HEK293T (cell line): ENCODE measurements around the gene POLR1E.

Experiments
- CTBP1 ChIP-seq: fragments of 450-650 bp; IDR thresholded peaks from 2 replicates; pipeline ENCODE4 v1.6.1; 2016; ENCODE audit warnings: borderline replicate concordance
- ELF4 ChIP-seq: fragments of 450-650 bp; IDR thresholded peaks from 2 replicates; pipeline ENCODE4 v1.6.1; 2017; ENCODE audit warnings: antibody characterized with exemption
- FOXK2 ChIP-seq: fragments of 450-650 bp; IDR thresholded peaks from 2 replicates; pipeline ENCODE4 v1.6.1; 2016; ENCODE audit warnings: mild to moderate bottlenecking
- FOXM1 ChIP-seq: fragments of 450-650 bp; IDR thresholded peaks from 2 replicates; pipeline ENCODE4 v1.6.1; 2017; ENCODE audit warnings: mild to moderate bottlenecking, borderline replicate concordance
- L3MBTL2 ChIP-seq: fragments of 450-650 bp; conservative IDR thresholded peaks from 2 replicates; pipeline ENCODE4 v1.6.1; 2016; ENCODE audit warnings: mild to moderate bottlenecking
- LEF1 ChIP-seq: fragments of 450-650 bp; IDR thresholded peaks from 2 replicates; pipeline ENCODE4 v1.6.1; 2017; ENCODE audit warnings: mild to moderate bottlenecking, borderline replicate concordance

DNA sequence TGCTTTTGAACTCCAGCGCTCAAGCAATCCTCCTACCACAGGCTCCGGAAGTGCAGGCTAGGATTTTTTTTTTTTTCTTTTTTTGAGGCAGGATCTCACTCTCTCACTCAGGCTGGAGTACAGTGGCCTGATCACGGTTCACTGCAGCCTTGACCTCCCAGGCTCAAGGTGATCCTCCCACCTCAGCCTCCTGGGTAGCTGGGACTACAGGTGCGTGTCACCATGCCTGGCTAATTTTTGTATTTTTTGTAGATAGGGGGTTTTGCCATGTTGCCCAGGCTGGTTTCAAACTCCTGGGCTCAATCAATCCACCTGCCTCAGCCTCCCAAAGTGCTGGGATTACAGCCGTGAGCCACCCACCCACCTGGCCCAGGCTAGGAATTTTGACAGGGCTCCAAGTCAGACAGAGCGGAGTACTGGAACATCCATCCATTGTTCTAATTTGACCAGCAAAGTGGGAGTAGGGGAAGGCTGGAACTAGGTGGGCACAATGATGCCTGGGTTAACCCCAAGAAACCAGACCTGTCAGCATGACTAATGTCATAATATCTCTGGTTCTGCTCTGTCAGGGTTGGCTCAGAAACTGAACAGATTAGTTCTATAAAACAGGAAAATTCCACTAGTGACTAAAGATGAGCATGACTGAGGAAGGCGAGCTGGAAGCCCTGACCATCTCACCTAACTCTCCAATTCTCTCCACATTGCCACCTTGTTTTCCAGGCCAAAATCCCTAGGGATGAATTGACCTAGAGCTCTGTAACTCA lies 29.7 kb upstream of the POLR1E start:
- no peak for TF ChIP-seq L3MBTL2
- no peak for TF ChIP-seq ELF4
- TF ChIP-seq FOXM1, result no peak
- TF ChIP-seq FOXK2, result no peak
- TF ChIP-seq CTBP1, result no peak
- TF ChIP-seq LEF1, result no peak
